Omental fat pad (tissue), 4 donors: Measurements from ENCODE around the gene MLF1. TPM values are rescaled to one million over a fixed set of nuclear protein-coding genes. Genes with fewer than 3 reads are reported as not detected.

Experiments
- ATAC-seq: fragments of 150-250 bp; one replicate; pipeline ENCODE4 v1.9.1; 2016; ENCODE audit warnings: mild to moderate bottlenecking, moderate library complexity; ENCODE audit not compliant: low FRiP score
- DNase-seq: peaks from one replicate; pipeline ENCODE4 v3.0.0-alpha.2; 2019; ENCODE audit warnings: low spot score
- total RNA-seq, 4 donors: library from RNA; depleted of rRNA; stranded (reverse); fragments of >200 nt; gene quantifications; one replicate each; pipeline ENCODE4 v1.1.0, GENCODE V29; 2016
- TF ChIP-seq, protein P1 (sequence below), 3 donors: fragments of 450-650 bp; IDR thresholded peaks; one replicate each; pipeline ENCODE4 v1.5.1; 2016 to 2017; ENCODE audit warnings: antibody characterized with exemption in 3 of 3, mild to moderate bottlenecking in 3 of 3, moderate library complexity in 2 of 3

The MLF1 gene
- total RNA-seq = 10 to 100 TPM in 2 of 4 donors, 1 to 10 TPM in 2; 4.4 to 20.4 (median 10.0) TPM

DNA sequence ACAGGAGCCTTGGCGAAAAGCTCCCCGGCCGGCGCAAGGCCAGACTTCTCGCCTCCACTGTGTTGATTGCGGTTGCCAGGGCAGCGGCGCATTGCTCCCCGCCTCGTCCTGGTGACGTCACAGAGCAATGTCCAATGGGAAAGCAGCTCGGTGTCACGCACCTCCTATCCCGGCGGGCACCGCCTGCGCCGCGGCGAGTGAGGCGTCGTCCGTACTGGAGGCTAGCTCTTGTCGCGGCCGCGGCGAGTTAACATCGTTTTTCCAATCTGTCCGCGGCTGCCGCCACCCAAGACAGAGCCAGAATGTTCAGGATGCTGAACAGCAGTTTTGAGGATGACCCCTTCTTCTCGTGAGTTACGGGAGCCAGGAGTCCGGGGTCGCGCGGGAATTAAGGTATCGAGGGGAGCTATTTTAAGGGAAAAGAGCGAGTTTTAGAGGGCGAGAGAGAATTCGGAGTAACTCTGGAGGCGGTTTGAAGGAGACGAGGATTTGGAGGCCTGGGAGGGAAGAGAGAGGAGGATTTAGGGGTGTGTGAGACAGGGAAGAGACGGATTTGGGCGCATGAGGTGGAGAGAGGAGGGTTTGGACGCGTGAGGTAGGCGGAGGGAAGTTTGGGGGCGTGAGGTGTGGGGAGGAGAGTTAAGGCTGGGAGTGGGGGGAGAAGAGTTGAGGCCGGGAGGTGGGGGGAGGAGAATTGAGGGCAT, at the start of gene MLF1:
Gene MLF1 (plus strand): TSS at position 196 of the 704 bp plus-strand sequence. CDS start 107 bp downstream, at position 303.
- DNase-seq = peak; percentile 91
- peak; percentile 100 for ATAC-seq
- TF ChIP-seq, protein P1, sequence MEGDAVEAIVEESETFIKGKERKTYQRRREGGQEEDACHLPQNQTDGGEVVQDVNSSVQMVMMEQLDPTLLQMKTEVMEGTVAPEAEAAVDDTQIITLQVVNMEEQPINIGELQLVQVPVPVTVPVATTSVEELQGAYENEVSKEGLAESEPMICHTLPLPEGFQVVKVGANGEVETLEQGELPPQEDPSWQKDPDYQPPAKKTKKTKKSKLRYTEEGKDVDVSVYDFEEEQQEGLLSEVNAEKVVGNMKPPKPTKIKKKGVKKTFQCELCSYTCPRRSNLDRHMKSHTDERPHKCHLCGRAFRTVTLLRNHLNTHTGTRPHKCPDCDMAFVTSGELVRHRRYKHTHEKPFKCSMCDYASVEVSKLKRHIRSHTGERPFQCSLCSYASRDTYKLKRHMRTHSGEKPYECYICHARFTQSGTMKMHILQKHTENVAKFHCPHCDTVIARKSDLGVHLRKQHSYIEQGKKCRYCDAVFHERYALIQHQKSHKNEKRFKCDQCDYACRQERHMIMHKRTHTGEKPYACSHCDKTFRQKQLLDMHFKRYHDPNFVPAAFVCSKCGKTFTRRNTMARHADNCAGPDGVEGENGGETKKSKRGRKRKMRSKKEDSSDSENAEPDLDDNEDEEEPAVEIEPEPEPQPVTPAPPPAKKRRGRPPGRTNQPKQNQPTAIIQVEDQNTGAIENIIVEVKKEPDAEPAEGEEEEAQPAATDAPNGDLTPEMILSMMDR (IDR thresholded peaks at IDR 0.05) = no peak

GRCh38 chr3:158522221-158523136, 48.5 kb upstream of the MLF1 start:
- TF ChIP-seq, protein P1 (IDR thresholded peaks at IDR 0.05) = no peak
- no peak for ATAC-seq
- DNase-seq = no peak

GRCh38 chr3:158528076-158528674, 42.8 kb upstream of the MLF1 start:
- ATAC-seq (no peak), DNase-seq (no peak)
- TF ChIP-seq, protein P1 (IDR thresholded peaks at IDR 0.05) = no peak

- DNase-seq (no peak), ATAC-seq (no peak)
- TF ChIP-seq, protein P1 (IDR thresholded peaks at IDR 0.05) = no peak
These were observed 39.7 kb upstream of the MLF1 start for GRCh38 chr3:158531334-158531733.

- TF ChIP-seq, protein P1 (IDR thresholded peaks at IDR 0.05) = no peak
- ATAC-seq = no peak
- DNase-seq = no peak
These were observed 38.8 kb upstream of the MLF1 start for GRCh38 chr3:158532099-158532734.

GRCh38 chr3:158535918-158536317, 35.1 kb upstream of the MLF1 start:
- ATAC-seq = no peak
- no peak for DNase-seq
- TF ChIP-seq, protein P1 (IDR thresholded peaks at IDR 0.05) = no peak
